Mammary epithelial cell (primary cell): ENCODE data around the gene SLC25A11.

Experiments used
- EZH2 ChIP-seq: IDR thresholded peaks from 2 replicates; pipeline ENCODE4 v1.6.1; 2012; ENCODE audit warnings: low read length, inconsistent platforms, borderline replicate concordance
- TF ChIP-seq, protein P1 (sequence below), 2 donors: IDR thresholded peaks in 1 of 2; conservative IDR thresholded peaks in 1 of 2; 2 replicates each; pipeline ENCODE4 v1.5.1; 2011 to 2012; ENCODE audit warnings: inconsistent platforms in 2 of 2, low read length in 2 of 2, mild to moderate bottlenecking in 2 of 2, control low read depth in 1 of 2, low read depth in 1 of 2; ENCODE audit not compliant: insufficient read depth in 1 of 2; ENCODE audit errors: extremely low read depth in 1 of 2

DNA sequence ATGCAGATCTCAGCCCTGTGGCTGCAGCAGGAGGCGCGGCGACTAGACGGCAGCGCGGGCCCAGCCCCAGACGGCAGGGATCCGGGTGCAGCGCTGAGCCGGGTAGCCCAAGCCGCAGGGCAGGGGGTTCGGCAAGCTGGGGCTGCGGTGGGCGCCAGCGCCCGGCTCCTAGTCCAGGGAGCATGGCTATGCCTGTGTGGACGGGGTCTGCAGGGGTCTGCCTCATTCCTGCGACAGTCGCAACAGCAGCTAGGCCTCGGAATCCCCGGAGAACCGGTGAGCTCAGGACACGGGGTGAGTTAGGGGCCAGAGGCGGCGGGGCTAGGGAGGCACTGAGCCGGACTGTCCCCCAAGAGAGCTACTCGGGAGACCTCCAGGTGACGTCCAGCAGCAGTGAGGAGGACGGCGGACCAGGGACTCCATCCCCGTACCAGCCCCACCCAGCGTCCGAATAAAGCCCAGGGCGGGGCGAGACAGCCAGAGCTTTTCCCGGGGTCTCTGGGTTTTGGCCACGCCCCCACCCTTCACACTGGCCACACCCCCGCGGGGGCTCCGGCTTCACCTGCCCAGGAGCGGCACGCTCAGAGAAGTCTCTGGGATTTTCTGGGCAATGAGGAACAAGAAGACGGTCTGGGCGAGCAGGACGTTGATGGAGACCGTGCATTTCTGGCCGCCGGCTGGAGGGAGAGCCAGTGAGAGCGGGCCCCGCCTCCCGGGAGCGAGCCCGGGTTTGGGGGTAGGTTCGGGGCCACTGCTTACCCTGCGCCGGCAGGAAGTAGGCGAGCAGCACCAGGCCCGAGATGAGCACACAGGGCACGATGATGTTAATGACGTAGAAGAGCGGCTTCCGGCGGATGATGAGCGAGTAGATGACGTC is 39.4 kb downstream of the SLC25A11 start:
- TF ChIP-seq, protein P1, sequence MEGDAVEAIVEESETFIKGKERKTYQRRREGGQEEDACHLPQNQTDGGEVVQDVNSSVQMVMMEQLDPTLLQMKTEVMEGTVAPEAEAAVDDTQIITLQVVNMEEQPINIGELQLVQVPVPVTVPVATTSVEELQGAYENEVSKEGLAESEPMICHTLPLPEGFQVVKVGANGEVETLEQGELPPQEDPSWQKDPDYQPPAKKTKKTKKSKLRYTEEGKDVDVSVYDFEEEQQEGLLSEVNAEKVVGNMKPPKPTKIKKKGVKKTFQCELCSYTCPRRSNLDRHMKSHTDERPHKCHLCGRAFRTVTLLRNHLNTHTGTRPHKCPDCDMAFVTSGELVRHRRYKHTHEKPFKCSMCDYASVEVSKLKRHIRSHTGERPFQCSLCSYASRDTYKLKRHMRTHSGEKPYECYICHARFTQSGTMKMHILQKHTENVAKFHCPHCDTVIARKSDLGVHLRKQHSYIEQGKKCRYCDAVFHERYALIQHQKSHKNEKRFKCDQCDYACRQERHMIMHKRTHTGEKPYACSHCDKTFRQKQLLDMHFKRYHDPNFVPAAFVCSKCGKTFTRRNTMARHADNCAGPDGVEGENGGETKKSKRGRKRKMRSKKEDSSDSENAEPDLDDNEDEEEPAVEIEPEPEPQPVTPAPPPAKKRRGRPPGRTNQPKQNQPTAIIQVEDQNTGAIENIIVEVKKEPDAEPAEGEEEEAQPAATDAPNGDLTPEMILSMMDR (conservative IDR thresholded peaks at IDR 0.05 in 1 of 2, IDR thresholded peaks at IDR 0.05 in 1 of 2; ENCODE audit: extremely low read depth in 1 of 2, insufficient read depth in 1 of 2, low read depth in 1 of 2, low read length in 2 of 2): no peak
- no peak for TF ChIP-seq EZH2
